ENCODE results near the gene NAIF1.
"Not testable (repeated sequence)": the region's sequence is repeated elsewhere in the genome, so short reads cannot be mapped to it uniquely, and the experiment has no call there.

The NAIF1 gene

GRCh38 chr9:128024761-128025308, 42.3 kb downstream of the NAIF1 start:
- DNase-seq: no peak

- DNase-seq: not testable (repeated sequence)
Measured at GRCh38 chr9:128023671-128024070, 43.4 kb downstream of the NAIF1 start.

- no peak for DNase-seq
Measured at GRCh38 chr9:128022886-128023285, 44.2 kb downstream of the NAIF1 start.

- no peak for DNase-seq
Measured at GRCh38 chr9:128021098-128021497, 46.0 kb downstream of the NAIF1 start.

- no peak for DNase-seq
Measured at GRCh38 chr9:128020692-128021091, 46.4 kb downstream of the NAIF1 start.

- DNase-seq: no peak
Measured at GRCh38 chr9:128015696-128016095, 51.4 kb downstream of the NAIF1 start.
